GM12878 (cell line): ENCODE results near the gene EFNA2. TPM values are rescaled to one million over a fixed set of nuclear protein-coding genes. Genes with fewer than 3 reads are reported as not detected.

ENCODE experiments used
- ATAC-seq: fragments of 200-7000 bp; cut with Tn5 transposase; 3 replicates; pipeline ENCODE4 v1.9.1; 2020; ENCODE audit warnings: mild to moderate bottlenecking, moderate library complexity
- BruUV-seq: library from RNA; stranded (reverse); fragments of 400-500 nt; replicated peaks from 2 replicates; lab custom pipeline; 2021; lab: Mats Ljungman, UMichigan
- CTCF ChIA-PET: fragments of 300-600 bp; sonication (Branson Sonifier 250); formaldehyde crosslinking; extraction: SDS; loops from one replicate; lab custom pipeline; 2021; ENCODE audit warnings: inconsistent platforms; lab: Yijun Ruan, JAX
- POLR2A ChIA-PET: fragments of 350-600 bp; formaldehyde crosslinking; extraction: SDS; loops from one replicate; lab custom pipeline; 2021; ENCODE audit warnings: inconsistent platforms; lab: Charles Lee
- RAD21 ChIA-PET: fragments of 300-600 bp; sonication (Branson Sonifier 250); formaldehyde crosslinking; loops from one replicate; lab custom pipeline; 2023; ENCODE audit warnings: antibody characterized with exemption; ENCODE audit not compliant: unreplicated experiment; lab: Charles Lee
- SMC1A ChIA-PET: fragments of 300-600 bp; sonication (Branson Sonifier 250); formaldehyde crosslinking; loops from one replicate; lab custom pipeline; 2023; ENCODE audit not compliant: unreplicated experiment, uncharacterized antibody; lab: Charles Lee
- DNase-seq: peaks from one replicate; pipeline ENCODE4 v3.0.0-alpha.2; 2011; ENCODE audit warnings: low read depth, low spot score
- FAIRE-seq: peaks from 3 replicates; lab custom pipeline; 2011; peaks lifted over from hg19 to GRCh38; lab: Jason Lieb, UNC
- H2AFZ ChIP-seq: 2 replicates; pipeline ENCODE4 v1.6.0; 2011; ENCODE audit warnings: low read depth, low read length, control low read depth; ENCODE audit not compliant: control insufficient read depth
- H3K27ac ChIP-seq: 2 replicates; pipeline ENCODE4 v1.5.1; 2011; ENCODE audit warnings: control low read depth; ENCODE audit not compliant: control insufficient read depth, insufficient read depth
- H3K27me3 ChIP-seq, 2 experiments: replicated peaks in 1 of 2; 2 replicates each; pipeline versions ENCODE4 v1.6.0 to v1.6.1; 2011; ENCODE audit warnings: low read length in 1 of 2; ENCODE audit not compliant: control insufficient read depth in 2 of 2, insufficient read depth in 2 of 2
- H3K36me3 ChIP-seq, 2 experiments: 2 replicates each; pipeline ENCODE4 v1.5.1; 2011; ENCODE audit warnings: low read length in 1 of 2; ENCODE audit not compliant: control insufficient read depth in 2 of 2, insufficient read depth in 2 of 2
- H3K4me1 ChIP-seq: 2 replicates; pipeline ENCODE4 v1.6.1; 2011; ENCODE audit warnings: mild to moderate bottlenecking, low read length, moderate library complexity, mixed read lengths; ENCODE audit not compliant: control insufficient read depth, insufficient read depth
- H3K4me2 ChIP-seq: 2 replicates; pipeline ENCODE4 v1.6.0; 2011; ENCODE audit warnings: control low read depth; ENCODE audit not compliant: control insufficient read depth, insufficient read depth
- H3K4me3 ChIP-seq: fragments of 200-600 bp; sonication (generic); 2 replicates; pipeline ENCODE4 v1.5.1; 2016
- H3K79me2 ChIP-seq: 2 replicates; pipeline ENCODE4 v1.6.0; 2011; ENCODE audit warnings: low read length; ENCODE audit not compliant: control insufficient read depth, insufficient read depth
- H3K9ac ChIP-seq: 2 replicates; pipeline ENCODE4 v1.8.0; 2011; ENCODE audit warnings: low read length, control low read depth, mixed read lengths; ENCODE audit not compliant: control insufficient read depth, insufficient read depth
- H3K9me3 ChIP-seq: replicated peaks from 3 replicates; pipeline ENCODE4 v1.5.1; 2011; ENCODE audit warnings: mild to moderate bottlenecking, low read length; ENCODE audit not compliant: control insufficient read depth, insufficient read depth
- H4K20me1 ChIP-seq: 2 replicates; pipeline ENCODE4 v1.6.0; 2011; ENCODE audit not compliant: control insufficient read depth, insufficient read depth
- BACH1 ChIP-seq: fragments of 450-650 bp; IDR thresholded peaks from 2 replicates; pipeline ENCODE4 v1.6.1; 2017; ENCODE audit warnings: mild to moderate bottlenecking, borderline replicate concordance
- BRCA1 ChIP-seq: IDR thresholded peaks from 2 replicates; pipeline ENCODE4 v1.6.1; 2011; ENCODE audit warnings: low read depth, low read length, improper control_type of control experiment
- JUNB ChIP-seq: IDR thresholded peaks from 2 replicates; pipeline ENCODE4 v1.6.1; 2016; ENCODE audit warnings: antibody characterized with exemption, mild to moderate bottlenecking
- MEF2A ChIP-seq: IDR thresholded peaks from 2 replicates; pipeline ENCODE4 v1.6.1; 2011; ENCODE audit warnings: low read depth, mild to moderate bottlenecking, low read length, moderate library complexity; ENCODE audit not compliant: insufficient read depth
- MTA2 ChIP-seq: fragments of 450-650 bp; IDR thresholded peaks from 2 replicates; pipeline ENCODE4 v1.6.1; 2016; ENCODE audit warnings: low read depth, mild to moderate bottlenecking, moderate library complexity
- MXI1 ChIP-seq: fragments of 150-350 bp; IDR thresholded peaks from 2 replicates; pipeline ENCODE4 v1.6.1; 2011; ENCODE audit warnings: low read depth, mild to moderate bottlenecking, inconsistent platforms, low read length, improper control_type of control experiment
- NFYB ChIP-seq: IDR thresholded peaks from 2 replicates; pipeline ENCODE4 v1.6.1; 2011; ENCODE audit warnings: low read depth, mild to moderate bottlenecking, low read length, improper control_type of control experiment, moderate library complexity; ENCODE audit not compliant: insufficient read depth
- RELA ChIP-seq: fragments of 450-650 bp; IDR thresholded peaks from 2 replicates; pipeline ENCODE4 v1.8.0; 2014; ENCODE audit warnings: borderline replicate concordance; ENCODE audit not compliant: partially characterized antibody
- SMAD5 ChIP-seq: IDR thresholded peaks from 2 replicates; pipeline ENCODE4 v1.6.1; 2016; ENCODE audit warnings: antibody characterized with exemption, low read depth
- SREBF2 ChIP-seq: IDR thresholded peaks from 2 replicates; pipeline ENCODE4 v1.6.1; 2012; ENCODE audit warnings: mild to moderate bottlenecking, low read length
- TAF1 ChIP-seq: IDR thresholded peaks from 2 replicates; pipeline ENCODE4 v1.6.1; 2011; ENCODE audit warnings: mild to moderate bottlenecking, low read depth, low read length, borderline replicate concordance
- TBL1XR1 ChIP-seq: IDR thresholded peaks from 2 replicates; pipeline ENCODE4 v1.6.1; 2012; ENCODE audit warnings: low read depth, low read length, improper control_type of control experiment
- TCF3 ChIP-seq: IDR thresholded peaks from 2 replicates; pipeline ENCODE4 v1.6.1; 2012; ENCODE audit warnings: low read depth, mild to moderate bottlenecking, low read length, borderline replicate concordance; ENCODE audit not compliant: insufficient read depth
- WGBS: methylation state at CpG from one replicate; pipeline ENCODE4 v1.1.6; 2016; ENCODE audit warnings: low lambda C conversion rate; ENCODE audit not compliant: insufficient replicate concordance, insufficient coverage; ENCODE audit errors: missing lambda C conversion rate; 5-methylcytosine and 5-hydroxymethylcytosine counted together
- in situ Hi-C: fragments of 300-500 bp; cut with MboI; formaldehyde crosslinking; loops from 9 replicates; pipeline ENCODE4 v1.14.3; 2018; ENCODE audit warnings: mixed read lengths
- intact Hi-C: fragments of 100-400 bp; cut with micrococcal nuclease; formaldehyde crosslinking; loops from one replicate; pipeline ENCODE4 v1.14.2; 2022; ENCODE audit not compliant: unreplicated experiment
- polyA plus RNA-seq, 11 experiments: library from polyadenylated mRNA; depleted of rRNA in 4 of 11; unstranded in 6 of 11; stranded (reverse) in 5 of 11; fragments of >200 nt; fragmentation: Nextera tagmentation in 4 of 11; fragmentation: Illumina TruSeq in 1 of 11; extraction: Ambion mirVana in 4 of 11; extraction: Trizol in 1 of 11; gene quantifications; 1 replicate in 1 of 11; 2 replicates in 10 of 11; pipeline versions ENCODE4 v1.2.1 to v1.2.3, GENCODE V29; 2011 to 2016; ENCODE audit warnings: inconsistent platforms in 2 of 11, missing spikeins in 2 of 11, low read depth in 1 of 11
- total RNA-seq, 4 experiments: library from RNA; depleted of rRNA in 3 of 4; stranded (reverse); fragments of >200 nt in 3 of 4; fragmentation: Illumina TruSeq in 1 of 4; extraction: Trizol in 1 of 4; gene quantifications; 2 replicates each; pipeline versions ENCODE4 v1.2.1 to v1.2.3, GENCODE V29; 2013 to 2021
- TF ChIP-seq, protein P1 (sequence below): IDR thresholded peaks from 2 replicates; pipeline ENCODE4 v1.6.1; 2012; ENCODE audit warnings: improper control_type of control experiment, low read depth, low read length; ENCODE audit not compliant: insufficient replicate concordance
- TF ChIP-seq, protein P2 (sequence below): fragments of 150-350 bp; IDR thresholded peaks from 2 replicates; pipeline ENCODE4 v1.6.1; 2016; ENCODE audit warnings: low read depth, low read length

Gene EFNA2
- total and polyA plus RNA-seq, 10 of the 15 experiments (the other 5 are each of a cell fraction or from before 2014, with no cell fraction given), result not detected

GRCh38 chr19:1304197-1304924 lies 18.7 kb downstream of the EFNA2 start:
- POLR2A ChIA-PET, result no interaction called here
- intact Hi-C loops, result no loop called here
- 75% methylated on average over 25 of the region's 28 CpGs for WGBS
- RAD21 ChIA-PET, result no interaction called here
- Histone ChIP-seq H3K9ac (no peak overlapping the region), H3K27ac (no peak overlapping the region), H3K4me2 (no peak overlapping the region), H3K36me3 (no peaks in the 10 kb centered on the region), H3K9me3 (no peaks in the 10 kb centered on the region), H3K4me3 (no peak overlapping the region), H3K4me1 (no peaks in the 10 kb centered on the region), H4K20me1 (no peaks in the 10 kb centered on the region), H3K79me2 (no peaks in the 10 kb centered on the region), H2AFZ (no peak overlapping the region), H3K27me3 (no peaks in the 10 kb centered on the region)
- ATAC-seq, result no peak
- in situ Hi-C loops, result no loop called here
- BruUV-seq, result no TSS peak
- no peak for DNase-seq
- no peak for FAIRE-seq
- SMC1A ChIA-PET, result no interaction called here
- CTCF ChIA-PET, result no interaction called here
- no peak for TF ChIP-seq JUNB
- TF ChIP-seq TAF1, result no peak
- TF ChIP-seq BRCA1, result no peak
- TF ChIP-seq, protein P1, sequence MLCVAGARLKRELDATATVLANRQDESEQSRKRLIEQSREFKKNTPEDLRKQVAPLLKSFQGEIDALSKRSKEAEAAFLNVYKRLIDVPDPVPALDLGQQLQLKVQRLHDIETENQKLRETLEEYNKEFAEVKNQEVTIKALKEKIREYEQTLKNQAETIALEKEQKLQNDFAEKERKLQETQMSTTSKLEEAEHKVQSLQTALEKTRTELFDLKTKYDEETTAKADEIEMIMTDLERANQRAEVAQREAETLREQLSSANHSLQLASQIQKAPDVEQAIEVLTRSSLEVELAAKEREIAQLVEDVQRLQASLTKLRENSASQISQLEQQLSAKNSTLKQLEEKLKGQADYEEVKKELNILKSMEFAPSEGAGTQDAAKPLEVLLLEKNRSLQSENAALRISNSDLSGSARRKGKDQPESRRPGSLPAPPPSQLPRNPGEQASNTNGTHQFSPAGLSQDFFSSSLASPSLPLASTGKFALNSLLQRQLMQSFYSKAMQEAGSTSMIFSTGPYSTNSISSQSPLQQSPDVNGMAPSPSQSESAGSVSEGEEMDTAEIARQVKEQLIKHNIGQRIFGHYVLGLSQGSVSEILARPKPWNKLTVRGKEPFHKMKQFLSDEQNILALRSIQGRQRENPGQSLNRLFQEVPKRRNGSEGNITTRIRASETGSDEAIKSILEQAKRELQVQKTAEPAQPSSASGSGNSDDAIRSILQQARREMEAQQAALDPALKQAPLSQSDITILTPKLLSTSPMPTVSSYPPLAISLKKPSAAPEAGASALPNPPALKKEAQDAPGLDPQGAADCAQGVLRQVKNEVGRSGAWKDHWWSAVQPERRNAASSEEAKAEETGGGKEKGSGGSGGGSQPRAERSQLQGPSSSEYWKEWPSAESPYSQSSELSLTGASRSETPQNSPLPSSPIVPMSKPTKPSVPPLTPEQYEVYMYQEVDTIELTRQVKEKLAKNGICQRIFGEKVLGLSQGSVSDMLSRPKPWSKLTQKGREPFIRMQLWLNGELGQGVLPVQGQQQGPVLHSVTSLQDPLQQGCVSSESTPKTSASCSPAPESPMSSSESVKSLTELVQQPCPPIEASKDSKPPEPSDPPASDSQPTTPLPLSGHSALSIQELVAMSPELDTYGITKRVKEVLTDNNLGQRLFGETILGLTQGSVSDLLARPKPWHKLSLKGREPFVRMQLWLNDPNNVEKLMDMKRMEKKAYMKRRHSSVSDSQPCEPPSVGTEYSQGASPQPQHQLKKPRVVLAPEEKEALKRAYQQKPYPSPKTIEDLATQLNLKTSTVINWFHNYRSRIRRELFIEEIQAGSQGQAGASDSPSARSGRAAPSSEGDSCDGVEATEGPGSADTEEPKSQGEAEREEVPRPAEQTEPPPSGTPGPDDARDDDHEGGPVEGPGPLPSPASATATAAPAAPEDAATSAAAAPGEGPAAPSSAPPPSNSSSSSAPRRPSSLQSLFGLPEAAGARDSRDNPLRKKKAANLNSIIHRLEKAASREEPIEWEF, result no peak
- TF ChIP-seq, protein P2, sequence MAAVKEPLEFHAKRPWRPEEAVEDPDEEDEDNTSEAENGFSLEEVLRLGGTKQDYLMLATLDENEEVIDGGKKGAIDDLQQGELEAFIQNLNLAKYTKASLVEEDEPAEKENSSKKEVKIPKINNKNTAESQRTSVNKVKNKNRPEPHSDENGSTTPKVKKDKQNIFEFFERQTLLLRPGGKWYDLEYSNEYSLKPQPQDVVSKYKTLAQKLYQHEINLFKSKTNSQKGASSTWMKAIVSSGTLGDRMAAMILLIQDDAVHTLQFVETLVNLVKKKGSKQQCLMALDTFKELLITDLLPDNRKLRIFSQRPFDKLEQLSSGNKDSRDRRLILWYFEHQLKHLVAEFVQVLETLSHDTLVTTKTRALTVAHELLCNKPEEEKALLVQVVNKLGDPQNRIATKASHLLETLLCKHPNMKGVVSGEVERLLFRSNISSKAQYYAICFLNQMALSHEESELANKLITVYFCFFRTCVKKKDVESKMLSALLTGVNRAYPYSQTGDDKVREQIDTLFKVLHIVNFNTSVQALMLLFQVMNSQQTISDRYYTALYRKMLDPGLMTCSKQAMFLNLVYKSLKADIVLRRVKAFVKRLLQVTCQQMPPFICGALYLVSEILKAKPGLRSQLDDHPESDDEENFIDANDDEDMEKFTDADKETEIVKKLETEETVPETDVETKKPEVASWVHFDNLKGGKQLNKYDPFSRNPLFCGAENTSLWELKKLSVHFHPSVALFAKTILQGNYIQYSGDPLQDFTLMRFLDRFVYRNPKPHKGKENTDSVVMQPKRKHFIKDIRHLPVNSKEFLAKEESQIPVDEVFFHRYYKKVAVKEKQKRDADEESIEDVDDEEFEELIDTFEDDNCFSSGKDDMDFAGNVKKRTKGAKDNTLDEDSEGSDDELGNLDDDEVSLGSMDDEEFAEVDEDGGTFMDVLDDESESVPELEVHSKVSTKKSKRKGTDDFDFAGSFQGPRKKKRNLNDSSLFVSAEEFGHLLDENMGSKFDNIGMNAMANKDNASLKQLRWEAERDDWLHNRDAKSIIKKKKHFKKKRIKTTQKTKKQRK, result no peak
- no peak for TF ChIP-seq SMAD5
- no peak for TF ChIP-seq TCF3
- TF ChIP-seq MEF2A, result no peak
- no peak for TF ChIP-seq SREBF2
- no peak for TF ChIP-seq RELA
- no peak for TF ChIP-seq MTA2
- no peak for TF ChIP-seq BACH1
- TF ChIP-seq NFYB, result no peak
- TF ChIP-seq MXI1, result no peak
- no peak for TF ChIP-seq TBL1XR1
